SH-SY5Y (cell line): ENCODE data around the gene PRTN3.

Experiments
- GATA2 ChIP-seq: IDR thresholded peaks from 2 replicates; pipeline ENCODE4 v1.6.1; 2011; ENCODE audit warnings: mild to moderate bottlenecking, low read depth, low read length
- GATA3 ChIP-seq: IDR thresholded peaks from 2 replicates; pipeline ENCODE4 v1.6.1; 2011; ENCODE audit warnings: low read depth, mild to moderate bottlenecking, low read length, moderate library complexity

GRCh38 chr19:810883-811489 is 29.8 kb upstream of the PRTN3 start:
- no peak for TF ChIP-seq GATA3
- TF ChIP-seq GATA2, result no peak
